Activated CD4-positive, CD25-positive, alpha-beta regulatory T cell (primary cell): ENCODE measurements around the gene CDON.

ENCODE experiments used
- DNase-seq, 4 experiments: peaks; one replicate each; lab custom pipeline; 2025; lab: John Stamatoyannopoulos, UW

CDON gene

DNA sequence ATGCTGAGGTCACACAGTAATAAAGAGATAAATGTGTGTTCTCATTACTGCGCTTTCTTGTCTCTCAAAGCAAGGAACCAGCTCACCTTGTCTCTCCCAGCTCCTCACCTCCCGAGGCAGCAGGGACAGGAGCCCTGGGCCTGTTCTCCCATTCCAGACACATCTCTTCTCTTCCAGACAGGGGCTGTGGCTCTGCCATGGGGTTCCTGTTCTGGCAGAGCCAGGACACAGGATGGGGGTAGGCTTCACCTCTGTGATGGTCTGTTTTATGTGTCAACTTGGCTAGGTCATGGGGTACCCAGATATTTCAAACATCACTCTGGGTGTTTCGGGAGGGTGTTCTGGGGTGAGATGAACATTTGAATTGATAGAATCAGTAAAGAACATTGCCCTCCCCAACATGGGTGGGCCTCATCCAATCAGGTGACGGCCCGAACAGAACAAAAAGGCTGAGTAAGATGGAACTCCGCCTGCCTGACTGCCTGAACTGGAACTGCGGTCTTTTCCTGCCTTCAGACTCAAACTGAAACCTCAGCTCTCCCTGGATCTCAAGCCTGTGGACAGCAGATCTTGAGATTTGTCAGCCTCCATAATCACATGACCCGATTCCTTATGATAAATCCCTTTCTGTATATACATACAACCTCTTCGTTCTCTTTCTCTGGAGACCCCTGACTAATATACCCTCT lies 118.9 kb downstream of the CDON start:
- DNase-seq, result no peak

DNA sequence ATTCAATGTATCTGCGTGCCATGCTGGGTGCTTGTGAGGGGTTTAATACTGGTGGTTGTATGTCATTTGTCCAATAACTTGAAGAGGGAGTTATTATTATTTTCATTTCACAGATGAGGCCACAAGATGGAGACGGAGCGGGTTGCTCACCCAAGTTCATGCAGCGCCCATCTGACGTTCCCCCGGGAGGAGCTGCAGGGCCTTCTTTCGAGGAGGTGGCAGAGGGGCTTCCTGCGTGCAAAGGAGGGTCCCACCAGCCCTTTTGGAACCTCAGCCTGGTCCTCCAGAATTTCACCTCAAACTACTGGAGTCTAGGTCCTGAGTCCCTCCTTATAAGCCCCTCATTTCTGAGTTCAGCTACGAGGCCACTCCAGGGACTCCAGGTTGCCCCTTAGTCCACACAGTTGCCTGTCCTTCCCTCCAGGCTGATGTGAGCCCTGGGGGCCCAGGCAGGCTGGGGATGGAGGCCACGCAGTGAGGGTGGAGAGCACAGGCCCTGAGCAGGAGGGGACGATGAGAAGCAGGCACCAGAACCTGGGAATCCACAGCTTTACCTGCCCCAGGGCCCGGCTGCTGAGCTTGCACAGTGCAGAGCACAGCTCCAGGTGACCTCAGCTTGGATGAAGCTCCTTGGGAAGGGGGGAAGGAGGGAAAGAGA lies 119.8 kb downstream of the CDON start:
- no peak for DNase-seq

DNA sequence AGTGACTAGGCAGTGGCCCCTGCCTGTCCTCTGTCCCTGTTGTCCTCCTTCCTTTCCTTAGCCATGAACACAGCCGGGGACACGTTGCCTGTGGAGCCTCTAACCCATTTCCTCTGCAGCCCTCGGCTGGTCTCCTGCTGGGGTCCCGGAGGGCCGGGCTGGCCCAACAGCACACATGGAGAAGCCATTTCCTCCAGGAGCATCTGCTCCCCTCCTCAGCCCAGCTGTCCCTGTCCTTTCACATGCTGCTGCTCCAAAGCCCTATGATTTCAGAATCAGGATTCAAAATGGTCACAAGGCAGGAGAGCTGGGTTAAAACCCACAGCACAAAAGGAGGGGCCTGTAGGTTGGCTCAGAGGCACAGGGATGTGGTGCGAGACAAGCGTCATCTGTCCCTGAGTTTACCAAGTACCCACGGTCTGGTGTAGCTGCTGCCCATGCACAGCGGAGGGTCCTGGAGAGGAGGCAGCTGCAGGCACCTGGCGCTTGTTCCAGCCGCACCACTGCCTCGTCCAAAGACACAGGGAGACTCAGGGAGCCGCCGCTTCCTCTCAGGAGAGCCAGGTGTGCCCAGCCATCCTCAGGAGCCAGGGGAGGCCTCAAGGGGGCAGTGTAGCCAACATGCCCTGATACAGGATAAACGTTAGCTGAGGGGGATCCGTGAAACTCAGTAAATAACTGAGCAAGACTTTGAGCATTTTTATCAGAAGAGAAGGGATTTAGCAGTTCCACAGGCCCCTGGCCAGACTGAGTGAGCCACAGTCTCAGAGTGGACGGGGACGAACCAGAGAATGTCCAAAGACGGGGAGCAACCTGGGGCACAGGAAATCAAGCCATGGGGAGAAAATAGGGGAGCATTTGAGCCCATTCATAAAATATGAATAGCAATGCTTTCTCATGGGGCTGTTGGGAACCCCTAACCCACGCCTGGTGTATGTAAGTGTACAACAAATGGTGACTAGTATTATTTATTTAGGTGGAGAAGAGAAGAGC lies 120.8 kb downstream of the CDON start:
- DNase-seq, result no peak

DNA sequence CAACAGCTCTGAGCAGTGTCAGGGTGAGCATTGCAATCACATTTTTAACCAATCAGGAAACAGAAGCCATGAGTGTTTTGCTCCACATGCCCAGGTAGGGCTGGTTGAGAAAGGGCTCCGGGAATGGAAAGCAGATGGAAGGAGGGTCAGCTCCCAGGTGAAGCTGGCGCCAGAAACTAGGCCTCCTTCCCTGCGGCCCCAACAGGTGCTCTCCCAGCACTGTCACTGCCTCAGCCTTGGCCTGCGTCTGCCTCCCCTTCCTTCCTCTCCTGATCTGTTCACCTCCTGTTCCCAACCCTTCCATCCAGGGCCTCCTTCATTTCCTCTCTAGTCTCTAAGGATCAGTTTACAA lies 121.4 kb downstream of the CDON start:
- DNase-seq, result no peak

DNA sequence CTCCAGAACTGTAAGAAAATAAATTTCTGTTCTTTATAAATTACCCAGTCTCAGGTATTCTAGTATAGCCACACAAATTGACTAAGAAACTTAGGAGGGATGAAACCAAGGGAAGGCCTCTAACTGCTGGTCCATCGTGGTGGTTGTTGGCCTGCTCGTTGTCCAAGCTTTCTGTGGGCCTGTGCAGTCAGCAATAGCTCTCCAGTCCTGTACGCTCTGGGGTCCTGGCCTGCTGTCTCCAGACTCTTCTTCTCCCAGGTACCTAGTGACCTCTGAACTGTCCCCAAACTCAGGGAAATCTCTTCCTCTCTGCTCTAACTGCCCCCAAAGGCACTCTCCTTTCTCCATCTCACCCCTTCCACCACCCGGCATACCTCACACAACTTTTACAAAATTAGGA lies 122.5 kb downstream of the CDON start:
- no peak for DNase-seq

DNA sequence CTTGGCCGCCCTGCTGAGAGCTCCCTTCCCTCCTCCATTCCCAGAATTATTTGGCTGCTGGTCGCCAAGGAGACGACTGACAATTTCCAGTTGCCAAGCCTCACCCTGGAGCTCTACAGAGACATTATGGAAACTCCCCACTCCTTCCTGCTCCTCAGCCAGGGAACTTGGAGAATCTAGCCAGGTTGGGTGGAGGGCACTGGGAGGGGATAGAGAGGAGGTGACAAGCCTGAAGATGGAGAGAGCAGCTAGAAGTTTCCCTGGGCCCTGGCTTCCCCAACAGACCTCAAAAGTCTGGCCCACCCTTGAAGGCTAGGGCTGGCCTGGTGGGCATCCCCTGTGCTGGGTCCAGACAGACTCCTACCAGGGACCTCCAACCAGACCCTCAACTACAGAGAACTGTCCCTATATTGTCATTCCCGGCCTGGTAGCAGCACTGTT lies 123.6 kb downstream of the CDON start:
- DNase-seq, result no peak

DNA sequence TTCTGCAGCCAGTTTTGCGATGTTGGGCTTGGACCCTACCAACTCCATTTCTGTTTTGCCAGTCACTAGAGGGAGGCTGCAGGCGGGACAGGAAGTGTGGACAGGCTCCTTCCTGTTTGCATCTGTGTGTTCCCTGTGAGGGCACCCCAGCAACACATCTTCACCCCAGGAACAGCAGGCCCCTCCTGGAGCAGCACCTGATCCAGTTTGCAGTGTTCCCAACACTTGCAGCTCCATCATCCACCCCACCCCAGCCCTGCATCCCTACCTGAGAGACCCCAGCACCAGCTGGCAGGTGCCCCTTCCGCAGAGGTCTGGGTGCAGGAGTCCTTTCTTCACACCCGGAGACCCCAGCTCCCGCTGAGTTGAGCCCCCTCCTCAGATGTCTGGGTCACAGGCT lies 124.2 kb downstream of the CDON start:
- DNase-seq, result no peak

DNA sequence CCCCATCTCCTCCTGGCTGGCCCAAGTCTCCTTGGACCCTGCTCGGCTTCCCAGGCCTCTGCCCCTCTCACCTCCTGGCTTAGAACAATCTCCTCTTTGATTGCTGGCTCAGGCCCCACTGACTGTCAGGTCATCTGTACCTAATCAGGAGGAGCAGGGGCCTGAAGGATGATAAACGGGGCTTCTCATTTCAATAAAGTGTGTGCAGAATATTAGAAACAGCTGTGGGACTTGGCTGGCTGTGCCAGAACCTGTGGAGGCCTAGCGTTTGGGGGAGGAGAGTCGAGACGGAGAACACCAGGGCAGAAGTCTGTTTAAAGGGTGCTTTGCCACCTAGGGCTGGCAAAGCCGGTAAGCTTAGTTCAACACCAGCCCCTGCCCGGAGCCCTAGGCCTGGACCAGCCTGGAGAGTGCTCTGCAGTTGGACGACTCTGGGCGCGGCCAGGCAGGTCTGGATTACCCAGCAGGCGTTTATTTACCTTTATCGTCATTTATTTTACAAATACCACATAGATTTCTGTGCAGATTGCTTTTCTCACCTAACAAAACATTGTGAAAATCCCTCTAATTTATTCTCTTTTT lies 127.0 kb downstream of the CDON start:
- no peak for DNase-seq

DNA sequence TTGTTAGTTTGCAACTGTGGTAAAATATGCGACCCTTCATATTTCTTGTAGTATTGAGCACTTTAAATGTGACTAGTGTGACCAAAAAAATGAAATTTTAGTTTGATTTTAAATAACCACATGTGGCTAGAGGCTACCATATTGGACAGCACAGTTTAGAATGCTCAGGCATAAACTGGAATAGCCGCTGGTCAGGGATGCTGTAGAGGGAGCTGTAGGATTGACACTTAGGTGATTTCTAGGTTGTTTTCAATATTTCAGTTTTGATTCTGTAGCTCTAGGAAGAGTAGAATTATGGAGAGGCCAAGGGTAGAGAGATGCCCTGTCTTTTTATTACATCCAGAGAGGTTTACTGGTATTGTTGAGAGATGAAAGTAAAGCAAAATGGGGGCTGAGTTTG lies 127.6 kb downstream of the CDON start:
- DNase-seq, result no peak

DNA sequence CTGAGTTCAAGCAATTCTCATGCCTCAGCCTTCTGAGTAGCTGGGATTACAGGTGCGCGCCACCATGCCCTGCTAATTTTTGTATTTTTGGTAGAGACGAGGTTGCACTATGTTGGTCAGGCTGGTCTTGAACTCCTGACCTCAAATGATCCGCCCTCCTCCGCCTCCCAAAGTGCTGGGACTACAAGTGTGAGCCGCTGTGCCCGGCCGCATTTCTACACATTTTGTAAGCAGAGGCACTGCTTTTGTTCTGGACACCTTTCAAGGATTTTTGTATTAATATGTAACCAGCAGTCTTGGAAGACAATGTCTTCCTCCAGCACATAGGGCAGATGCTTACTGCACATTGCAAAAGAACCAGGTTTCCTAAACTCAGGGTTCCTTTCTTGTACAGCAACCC lies 128.2 kb downstream of the CDON start:
- no peak for DNase-seq

DNA sequence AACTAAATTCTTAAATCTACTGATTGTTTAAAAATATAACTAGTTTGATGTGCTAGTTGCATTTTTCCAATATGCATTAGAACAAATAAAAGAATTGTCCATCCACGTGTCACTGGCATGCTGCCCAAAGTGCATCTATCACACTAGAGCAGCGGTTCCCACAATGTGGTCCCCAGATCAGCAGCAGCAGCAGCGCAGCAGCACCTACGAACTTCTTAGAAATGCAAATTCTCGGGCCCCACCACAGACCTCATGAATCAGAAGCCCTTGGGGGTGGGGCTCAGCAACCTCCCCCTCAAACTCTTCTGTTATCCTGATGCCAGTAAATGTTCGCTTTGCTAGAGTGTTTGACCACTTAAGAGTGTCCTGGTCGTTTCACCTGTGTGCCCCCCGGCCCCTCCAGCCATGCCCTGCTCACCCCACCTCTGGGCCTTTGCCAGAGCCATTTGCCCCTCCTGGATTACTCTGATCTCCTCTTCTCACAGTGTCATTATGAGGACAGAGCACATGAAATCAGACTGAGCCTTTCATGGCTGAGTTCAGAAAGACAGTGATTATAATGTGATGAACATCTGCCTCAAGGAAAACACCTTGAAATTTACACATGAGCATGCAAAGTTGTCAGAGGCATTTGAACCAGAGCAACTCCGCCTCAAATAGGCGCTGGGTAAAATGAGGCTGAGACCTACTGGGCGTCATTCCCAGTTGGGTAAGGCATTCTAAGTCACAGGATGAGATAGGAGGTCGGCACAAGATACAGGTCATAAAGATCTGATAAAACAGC lies 129.4 kb downstream of the CDON start:
- DNase-seq, result no peak

DNA sequence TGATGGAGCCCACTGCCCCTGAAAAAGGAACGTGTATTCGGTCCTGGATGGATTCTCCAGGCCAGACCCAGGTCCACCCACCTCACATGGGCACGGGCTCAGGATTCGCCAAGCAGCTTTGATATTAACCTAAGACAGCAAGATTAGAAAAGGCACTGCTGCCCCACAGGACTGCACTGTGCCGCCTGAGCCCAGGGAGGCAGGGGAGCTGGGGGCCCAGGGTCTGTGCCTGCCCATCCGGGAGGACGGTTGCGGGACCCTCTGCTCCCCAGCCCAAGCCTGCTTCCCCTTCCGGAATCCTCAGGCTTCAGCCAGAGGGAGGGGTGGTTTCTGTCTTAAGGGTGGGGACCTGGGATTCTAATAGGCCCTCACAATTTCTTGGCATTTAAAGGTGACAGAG lies 130.4 kb downstream of the CDON start:
- DNase-seq, result no peak

DNA sequence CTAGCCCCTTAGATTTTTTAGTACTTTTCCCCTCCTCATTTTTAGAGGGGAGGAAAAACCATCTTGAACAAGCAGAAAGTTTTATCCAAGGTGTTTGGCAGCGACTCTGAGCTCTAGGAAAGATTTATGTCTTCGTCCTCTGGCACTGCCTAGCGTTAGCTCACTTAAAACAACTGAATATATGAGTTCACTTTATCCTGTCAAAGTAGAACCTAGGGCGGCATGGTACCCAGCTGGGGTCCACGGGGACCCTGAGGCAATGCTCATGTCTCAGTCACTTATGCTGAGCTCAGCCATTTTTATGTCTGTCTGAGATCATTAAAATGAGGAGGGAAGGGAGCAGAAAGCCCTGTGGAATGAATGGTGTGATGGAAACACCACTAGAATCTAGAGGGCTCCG lies 131.0 kb downstream of the CDON start:
- DNase-seq, result no peak

DNA sequence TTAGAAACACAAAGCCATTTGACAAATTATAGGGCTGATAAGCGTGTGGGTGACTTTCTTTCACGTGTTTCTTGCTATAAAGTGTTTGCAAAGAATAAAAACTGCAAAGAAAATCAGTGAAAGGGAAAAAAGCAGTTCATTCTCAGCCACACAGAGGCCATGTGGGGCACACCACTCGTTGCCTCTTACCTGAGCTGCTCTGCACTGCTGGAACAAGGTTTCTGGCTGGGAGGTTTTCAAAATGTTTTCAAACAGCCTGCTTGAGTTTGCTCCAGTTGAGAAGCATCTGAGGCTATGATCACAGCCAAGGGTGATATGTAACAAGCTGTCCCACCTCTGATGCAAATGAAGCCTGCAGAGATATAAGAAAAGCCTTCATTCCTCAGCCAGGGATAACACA lies 131.6 kb downstream of the CDON start:
- DNase-seq, result no peak

DNA sequence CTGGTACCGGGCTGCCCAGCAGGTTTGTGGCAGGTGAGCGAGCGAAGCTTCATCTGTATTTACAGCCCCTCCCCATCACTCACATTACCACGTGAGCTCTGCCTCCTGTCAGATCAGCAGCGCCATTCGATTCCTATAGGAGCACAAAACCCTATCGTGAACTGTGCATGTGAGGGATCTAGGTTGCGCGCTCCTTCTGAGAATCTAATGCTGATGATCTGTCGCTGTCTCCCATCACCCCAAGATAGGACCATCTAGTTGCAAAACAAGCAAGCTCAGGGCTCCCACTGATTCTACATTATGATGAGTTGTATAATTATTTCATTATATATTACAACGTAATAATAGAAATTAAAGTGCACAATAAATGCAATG lies 132.6 kb downstream of the CDON start:
- DNase-seq, result no peak

DNA sequence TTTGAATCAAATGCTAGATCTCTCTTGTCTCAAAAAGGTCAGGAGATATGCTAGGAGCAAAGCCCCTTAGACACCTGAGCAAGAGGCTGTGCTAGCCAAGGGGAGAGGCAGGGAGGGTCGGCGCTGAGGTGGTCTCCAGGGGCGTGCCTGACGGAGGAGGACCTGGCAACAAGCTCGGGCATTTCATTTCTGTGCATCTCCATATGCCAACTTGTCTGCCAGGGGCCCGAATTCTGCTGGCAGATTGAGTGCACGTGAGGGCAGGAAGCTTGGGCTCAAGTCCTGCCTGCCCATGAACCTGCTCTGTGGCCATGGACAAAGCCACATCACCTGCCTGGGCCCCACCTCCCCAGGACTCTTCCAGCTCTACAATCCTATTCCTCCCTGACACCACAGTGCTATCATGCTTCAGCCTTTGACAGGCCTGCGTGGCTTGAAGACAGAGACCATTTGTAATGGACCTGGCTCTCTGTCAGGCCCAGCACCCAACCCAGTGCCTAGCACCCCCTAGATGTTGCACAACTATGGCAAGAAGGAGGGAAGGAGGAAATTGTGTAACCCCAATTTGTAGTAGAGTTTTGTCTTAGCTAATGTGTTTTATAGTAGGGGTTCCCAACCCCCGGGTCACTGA lies 133.1 kb downstream of the CDON start:
- DNase-seq, result no peak

DNA sequence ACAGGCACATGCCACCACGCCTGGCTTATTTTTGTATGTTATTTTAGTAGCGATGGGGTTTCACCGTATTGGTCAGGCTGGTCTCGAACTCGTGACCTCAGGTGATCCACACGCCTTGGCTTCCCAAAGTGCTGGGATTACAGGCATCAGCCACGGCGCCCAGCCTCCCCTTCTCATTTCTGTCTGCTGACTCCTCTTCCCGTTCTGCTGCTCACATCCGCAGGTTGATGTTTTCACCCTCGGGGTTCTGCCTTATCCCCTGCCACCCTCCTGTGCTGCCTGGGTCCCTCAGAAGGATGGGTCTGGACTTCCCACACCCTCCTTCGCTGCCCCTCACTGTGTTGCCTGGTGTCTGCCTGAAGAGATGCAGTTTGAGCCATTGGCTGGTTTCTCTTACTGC lies 136.0 kb downstream of the CDON start:
- DNase-seq, result no peak

DNA sequence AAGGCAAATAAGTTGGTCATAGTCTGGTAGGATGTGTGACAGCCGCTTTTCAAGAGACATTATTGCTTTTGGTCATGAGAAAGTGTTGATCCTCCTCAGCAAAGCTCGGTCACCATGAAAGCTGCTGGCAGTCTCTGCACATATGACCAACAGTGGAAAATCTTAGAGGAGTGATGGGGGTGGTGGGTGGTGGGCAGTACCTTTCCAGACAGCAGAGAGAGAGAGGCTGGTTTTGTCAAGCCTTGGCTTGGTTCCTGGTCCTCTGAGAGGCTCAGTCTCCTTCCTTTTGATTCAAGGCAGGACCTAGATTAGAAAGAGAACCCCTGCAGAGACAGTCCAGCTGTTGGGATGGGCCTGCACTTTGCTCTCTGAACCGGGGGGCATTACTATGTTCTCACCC lies 136.9 kb downstream of the CDON start:
- no peak for DNase-seq

DNA sequence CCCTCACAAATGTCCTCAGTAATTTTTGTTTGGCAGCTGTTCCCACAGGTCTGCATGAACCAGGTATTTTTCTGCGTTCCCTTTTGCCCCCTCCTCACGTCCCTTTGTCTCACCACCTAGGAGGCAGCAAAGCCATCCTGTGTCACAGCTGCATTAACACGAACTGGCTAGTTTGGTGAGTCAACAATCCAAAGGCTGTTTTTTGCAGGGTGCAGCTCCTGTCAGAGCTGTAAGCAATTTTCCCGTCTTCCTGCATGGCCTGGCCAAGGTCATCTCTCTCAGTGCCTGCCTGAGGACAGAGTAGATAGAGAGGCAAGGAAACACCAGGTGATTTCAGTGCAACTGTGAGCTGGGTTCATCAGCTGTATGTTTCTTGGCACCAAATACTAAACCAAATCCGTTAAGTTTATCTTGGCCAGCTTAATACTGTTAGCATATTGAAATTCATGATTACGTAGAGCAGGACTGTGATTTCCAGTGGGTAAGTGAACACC lies 137.4 kb downstream of the CDON start:
- no peak for DNase-seq

DNA sequence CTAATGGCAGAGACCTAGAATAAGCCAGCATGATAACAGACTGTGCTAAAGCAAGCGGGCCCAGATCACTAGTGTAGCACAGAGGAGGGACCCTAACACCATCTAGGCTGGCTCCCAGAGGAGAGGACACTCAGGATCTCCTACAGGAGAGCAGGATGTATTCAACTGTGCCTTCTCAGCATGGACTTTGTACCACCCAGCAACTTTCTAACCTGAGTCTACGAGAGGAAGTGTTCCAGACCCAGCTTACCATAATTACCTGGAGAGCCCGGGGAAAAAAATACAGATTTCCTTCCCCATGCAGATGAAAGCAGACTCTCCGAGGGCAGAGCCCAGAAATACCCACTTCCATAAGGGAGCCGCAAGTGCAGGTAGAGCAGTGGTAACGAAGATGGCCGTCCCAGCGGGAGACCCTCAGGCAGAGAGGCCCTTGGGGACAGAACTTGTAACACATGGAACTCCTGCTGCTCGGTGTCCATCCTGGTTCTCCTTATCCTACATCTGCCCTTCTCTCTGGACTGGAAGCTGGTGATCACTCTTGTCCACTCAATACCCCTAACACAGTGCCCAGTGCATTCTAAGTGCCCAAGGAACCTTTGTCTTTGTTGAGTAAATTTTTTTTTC lies 138.2 kb downstream of the CDON start:
- no peak for DNase-seq

DNA sequence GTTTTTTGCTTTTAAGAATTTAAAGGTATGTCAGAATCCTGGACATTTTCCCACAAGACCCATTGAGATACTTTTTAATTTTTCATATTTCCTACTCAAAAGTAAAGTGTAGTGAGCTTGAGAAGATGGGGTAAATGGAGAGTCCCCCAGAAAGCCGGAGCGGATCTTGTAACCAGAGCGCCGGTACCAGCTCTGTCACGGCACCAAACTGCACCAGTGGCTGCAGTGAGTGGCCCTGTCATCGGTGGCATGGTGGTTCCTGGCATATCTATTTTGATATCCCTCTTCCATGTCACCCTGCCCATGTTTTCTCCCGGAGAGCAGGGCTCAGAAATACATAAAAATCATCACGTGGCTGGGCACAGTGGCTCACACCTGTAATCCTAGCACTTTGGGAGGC lies 139.0 kb downstream of the CDON start:
- DNase-seq, result no peak
